ENCODE measurements around the gene HERPUD1. TPM values are rescaled to one million over a fixed set of nuclear protein-coding genes. Genes with fewer than 3 reads are reported as not detected.

The HERPUD1 gene
- total RNA-seq, 1 experiment from 2014 or later: 28.9 TPM

GRCh38 chr16:56938664-56939513 is 6.9 kb downstream of the HERPUD1 start:
- Histone ChIP-seq H2BK5ac (ENCODE audit: insufficient read length, low read length) (no peak overlapping the region), H2BK15ac (ENCODE audit: low read depth, low read length) (no peak overlapping the region), H3K9ac (ENCODE audit: extremely low read depth, insufficient read length, low read length) (no peak overlapping the region), H3K79me1 (ENCODE audit: insufficient read depth, low read depth, low read length, poor library complexity, severe bottlenecking) (peaks cover 2% of the 10 kb centered on the region), H4K91ac (ENCODE audit: insufficient read length, low read depth, low read length) (no peak overlapping the region), H3K9me3 (ENCODE audit: control insufficient read depth, low read depth, low read length) (no peaks in the 10 kb centered on the region), H4K8ac (replicated peaks; ENCODE audit: insufficient read length, low read depth, low read length) (no peak overlapping the region), H2BK20ac (ENCODE audit: low read depth, low read length, poor library complexity, severe bottlenecking) (no peak overlapping the region), H2BK12ac (ENCODE audit: insufficient read length, low read depth, low read length) (no peak overlapping the region), H2BK120ac (ENCODE audit: low read depth, low read length, poor library complexity, severe bottlenecking) (no peak overlapping the region), H3T11ph (ENCODE audit: low read length) (no peak overlapping the region), H3K18ac (ENCODE audit: insufficient read length, low read depth, low read length) (no peak overlapping the region), H4K20me1 (ENCODE audit: control insufficient read depth, insufficient read depth, insufficient read length) (no peaks in the 10 kb centered on the region), H3K56ac (ENCODE audit: insufficient read length, low read depth, low read length) (no peak overlapping the region), H2AFZ (ENCODE audit: low read length) (no peak overlapping the region), H3K4me1 (ENCODE audit: insufficient read depth, low read length) (no peaks in the 10 kb centered on the region), H3K23ac (ENCODE audit: insufficient read length, low read depth, low read length) (no peak overlapping the region), H3K4ac (ENCODE audit: low read depth, low read length) (no peak overlapping the region), H2AK5ac (ENCODE audit: insufficient read length, low read length) (no peak overlapping the region), H3K23me2 (ENCODE audit: insufficient read length, low read depth, low read length, poor library complexity, severe bottlenecking) (no peaks in the 10 kb centered on the region), H3K79me2 (ENCODE audit: insufficient read depth, low read length) (peaks cover 3% of the 10 kb centered on the region; the same call in 1 of the 2 replicates), H3K27ac (ENCODE audit: insufficient read length, low read depth, low read length) (no peak overlapping the region), H4K5ac (ENCODE audit: insufficient read length, low read depth, low read length) (no peak overlapping the region), H3K4me2 (ENCODE audit: insufficient read depth, insufficient read length, low read length) (no peak overlapping the region), H3K27me3 (ENCODE audit: insufficient read depth, low read length) (no peaks in the 10 kb centered on the region), H3K14ac (ENCODE audit: insufficient read depth, low read length) (no peak overlapping the region)
- H3K36me3 Mint-ChIP-seq (ENCODE audit: insufficient read depth in 1 of 3, low read depth in 3 of 3): peaks cover 53 to 92% (median 73%) of the 10 kb centered on the region in 3 experiments
- DNase-seq: no peak
- H3K27me3 Mint-ChIP-seq (ENCODE audit: low read depth): no peaks in the 10 kb centered on the region
- H3K4me1 Mint-ChIP-seq: peaks cover 3 to 6% of the 10 kb centered on the region in 2 experiments; a peak in 1 of 4 replicates
- WGBS (ENCODE audit: extremely low coverage, insufficient read length, low lambda C conversion rate): no CpG with 5 or more reads among the region's 8 CpGs
- no peak for TF ChIP-seq CTCF (conservative IDR thresholded peaks at IDR 0.05)
- no peak overlapping the region for H3K4me3 Mint-ChIP-seq
- H3K9me3 Mint-ChIP-seq: no peaks in the 10 kb centered on the region
- H3K27ac Mint-ChIP-seq: no peak overlapping the region

All from H9 (cell line).